Thoracic aorta (tissue), 2 donors: ENCODE data around the gene PGAM4. TPM values are rescaled to one million over a fixed set of nuclear protein-coding genes. Genes with fewer than 3 reads are reported as not detected.

Experiments
- ATAC-seq: fragments of 150-250 bp; one replicate; pipeline ENCODE4 v1.8.0; 2017; ENCODE audit warnings: low read depth; ENCODE audit not compliant: insufficient number of reproducible peaks, low FRiP score
- DNase-seq: peaks from one replicate; pipeline ENCODE4 v3.0.0-alpha.2; 2020; ENCODE audit warnings: low spot score
- H3K27ac ChIP-seq, 2 donors: fragments of 200-600 bp; sonication (generic); 1 replicate in 1 of 2; 2 replicates in 1 of 2; pipeline ENCODE4 v1.5.1; 2016; ENCODE audit warnings: mild to moderate bottlenecking in 2 of 2, moderate library complexity in 2 of 2
- H3K27me3 ChIP-seq: fragments of 200-600 bp; sonication (generic); replicated peaks from 2 replicates; pipeline ENCODE4 v1.6.0; 2016; ENCODE audit warnings: mild to moderate bottlenecking; ENCODE audit not compliant: insufficient read depth
- H3K36me3 ChIP-seq: fragments of 200-600 bp; sonication (generic); one replicate; pipeline ENCODE4 v1.5.1; 2016
- H3K4me1 ChIP-seq, 2 donors: fragments of 200-600 bp; sonication (generic); 1 replicate in 1 of 2; 2 replicates in 1 of 2; pipeline versions ENCODE4 v1.5.1 to v1.6.0; 2016; ENCODE audit warnings: low read depth in 2 of 2, mild to moderate bottlenecking in 1 of 2; ENCODE audit not compliant: control insufficient read depth in 1 of 2
- H3K4me3 ChIP-seq: fragments of 200-600 bp; sonication (generic); 2 replicates; pipeline ENCODE4 v1.5.1; 2016; ENCODE audit warnings: mild to moderate bottlenecking
- H3K9me3 ChIP-seq: fragments of 200-600 bp; sonication (generic); 2 replicates; pipeline ENCODE4 v1.5.1; 2016
- CTCF ChIP-seq: fragments of 200-600 bp; sonication (generic); IDR thresholded peaks from one replicate; pipeline ENCODE4 v1.5.1; 2019; ENCODE audit warnings: antibody characterized with exemption
- total RNA-seq, 2 donors: library from RNA; depleted of rRNA; stranded (reverse); fragments of >200 nt; gene quantifications; one replicate each; pipeline versions ENCODE4 v1.1.0 to v1.2.3, GENCODE V29; 2016

PGAM4 gene
- total RNA-seq = not detected

- H3K27me3 ChIP-seq = no peaks in the 10 kb centered on the region
- no peak for ATAC-seq
Measured at GRCh38 chrX:77969538-77969937, at the start of gene PGAM4. Gene PGAM4 (minus strand): TSS chrX:77969638. CDS start chrX:77969638, 0 bp downstream.

DNA sequence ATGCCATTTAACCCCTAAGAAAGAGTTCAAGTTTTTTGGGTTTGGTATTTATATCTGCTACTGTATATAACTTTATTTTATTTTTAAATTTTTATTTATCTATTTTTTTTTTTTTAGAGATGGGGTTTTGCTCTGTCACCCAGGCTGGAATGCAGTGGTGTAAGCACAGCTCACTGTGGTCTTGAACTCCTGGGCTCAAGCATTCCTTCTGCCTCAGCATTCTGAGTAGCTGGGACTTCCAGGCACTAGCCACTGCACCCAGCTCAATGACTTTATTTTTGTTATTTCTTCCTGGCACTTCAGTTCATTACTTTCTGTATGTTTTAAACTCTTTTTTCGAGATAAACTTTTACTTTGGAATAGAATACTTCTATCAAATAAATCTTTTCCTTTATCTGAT, 42.4 kb upstream of the PGAM4 start:
- H3K4me3 ChIP-seq = no peak overlapping the region
- no peak overlapping the region for H3K27ac ChIP-seq
- no peaks in the 10 kb centered on the region for H3K27me3 ChIP-seq
- no peaks in the 10 kb centered on the region for H3K4me1 ChIP-seq
- no peaks in the 10 kb centered on the region for H3K36me3 ChIP-seq
- no peaks in the 10 kb centered on the region for H3K9me3 ChIP-seq
- DNase-seq = no peak
- no peak for TF ChIP-seq CTCF
- ATAC-seq = no peak

More at GRCh38 chrX:77969538-77969937, at the start of gene PGAM4:
- no peak for DNase-seq
- Histone ChIP-seq H3K4me3 (no peak within 1 kb of the TSS), H3K36me3 (no peaks in the 10 kb centered on the region), H3K27ac (no peak within 1 kb of the TSS), H3K9me3 (no peaks in the 10 kb centered on the region), H3K4me1 (no peaks in the 10 kb centered on the region)
- TF ChIP-seq CTCF = no peak

GRCh38 chrX:77979870-77980269, 10.4 kb upstream of the PGAM4 start:
- H3K4me1 ChIP-seq = no peaks in the 10 kb centered on the region
- no peak overlapping the region for H3K4me3 ChIP-seq
- H3K27me3 ChIP-seq = no peaks in the 10 kb centered on the region
- H3K9me3 ChIP-seq = no peaks in the 10 kb centered on the region
- ATAC-seq (no peak), DNase-seq (no peak)
- TF ChIP-seq CTCF = no peak
- no peaks in the 10 kb centered on the region for H3K36me3 ChIP-seq
- no peak overlapping the region for H3K27ac ChIP-seq

- H3K27ac ChIP-seq = no peak overlapping the region
- no peak for ATAC-seq
- H3K4me3 ChIP-seq = no peak overlapping the region
- H3K4me1 ChIP-seq = no peaks in the 10 kb centered on the region
- H3K9me3 ChIP-seq = no peaks in the 10 kb centered on the region
- DNase-seq = no peak
- no peaks in the 10 kb centered on the region for H3K27me3 ChIP-seq
- no peaks in the 10 kb centered on the region for H3K36me3 ChIP-seq
- TF ChIP-seq CTCF = no peak
Measured at GRCh38 chrX:77977518-77977917, 8.1 kb upstream of the PGAM4 start.

- DNase-seq (no peak), ATAC-seq (no peak)
- no peak for TF ChIP-seq CTCF
- no peak overlapping the region for H3K4me3 ChIP-seq
- no peaks in the 10 kb centered on the region for H3K4me1 ChIP-seq
- H3K27me3 ChIP-seq = no peaks in the 10 kb centered on the region
- H3K27ac ChIP-seq = no peak overlapping the region
- H3K9me3 ChIP-seq = no peaks in the 10 kb centered on the region
- H3K36me3 ChIP-seq = no peaks in the 10 kb centered on the region
Measured at GRCh38 chrX:77977095-77977494, 7.7 kb upstream of the PGAM4 start.
